A549 (cell line): ENCODE measurements around the gene DCD.

Experiments
- CTCF ChIP-seq: fragments of >200 bp; sonication (Bioruptor Twin); formaldehyde crosslinking; IDR thresholded peaks from 3 replicates; pipeline ENCODE4 v1.5.1; 2016
- HEYL ChIP-seq: fragments of 250-450 bp; sonication (Bioruptor Pico); IDR thresholded peaks from 2 replicates; pipeline ENCODE4 v1.8.0; 2021; ENCODE audit warnings: mild to moderate bottlenecking, moderate library complexity
- HOXA7 ChIP-seq: fragments of 250-450 bp; sonication (Bioruptor Pico); IDR thresholded peaks from 2 replicates; pipeline ENCODE4 v1.5.0; 2020; ENCODE audit warnings: mild to moderate bottlenecking, moderate library complexity
- JUN ChIP-seq, 2 experiments: fragments of >200 bp; sonication (Bioruptor Twin); formaldehyde crosslinking; IDR thresholded peaks; 2 replicates in 1 of 2; 3 replicates in 1 of 2; pipeline ENCODE4 v1.6.1; 2016 to 2017
- MAFK ChIP-seq: fragments of 450-650 bp; IDR thresholded peaks from 2 replicates; pipeline ENCODE4 v1.6.1; 2014; ENCODE audit not compliant: partially characterized antibody
- MAX ChIP-seq: IDR thresholded peaks from 2 replicates; pipeline ENCODE4 v1.6.1; 2012
- MYC ChIP-seq: IDR thresholded peaks from 2 replicates; pipeline ENCODE4 v1.6.1; 2012; ENCODE audit warnings: mild to moderate bottlenecking, inconsistent platforms, low read length, improper control_type of control experiment, borderline replicate concordance
- POLR2A ChIP-seq: IDR thresholded peaks from 2 replicates; pipeline ENCODE4 v1.6.1; 2012; ENCODE audit warnings: mild to moderate bottlenecking, low read length
- RNF2 ChIP-seq: fragments of 200-600 bp; sonication (generic); IDR thresholded peaks from 2 replicates; pipeline ENCODE4 v1.6.1; 2016; ENCODE audit warnings: low read depth, mild to moderate bottlenecking, antibody characterized with exemption, moderate library complexity, borderline replicate concordance
- TP53 ChIP-seq: fragments of 250-450 bp; sonication (Bioruptor Pico); IDR thresholded peaks from 2 replicates; pipeline ENCODE4 v1.5.0; 2021; ENCODE audit warnings: mild to moderate bottlenecking, moderate library complexity
- ZSCAN20 ChIP-seq: fragments of 250-450 bp; sonication (Bioruptor Pico); IDR thresholded peaks from 2 replicates; pipeline ENCODE4 v1.8.0; 2022; ENCODE audit warnings: mild to moderate bottlenecking, moderate library complexity

- TF ChIP-seq CTCF = no peak
- TF ChIP-seq MAFK = no peak
- no peak for TF ChIP-seq RNF2
- TF ChIP-seq POLR2A = no peak
- no peak for TF ChIP-seq HOXA7 (CRISPR knock-in tag)
- no peak for TF ChIP-seq JUN (IDR thresholded peaks at IDR 0.05)
- no peak for TF ChIP-seq HEYL
- TF ChIP-seq TP53 (CRISPR knock-in tag) = no peak
- no peak for TF ChIP-seq ZSCAN20 (CRISPR knock-in tag)
- no peak for TF ChIP-seq MAX
- TF ChIP-seq MYC = no peak
These were observed 12.9 kb upstream of the DCD start for GRCh38 chr12:54661048-54661447.
